ENCODE data around the gene TPPP3. TPM values are rescaled to one million over a fixed set of nuclear protein-coding genes. Genes with fewer than 3 reads are reported as not detected.

The TPPP3 gene
- total RNA-seq, 1 donor from 2014 or later, result 39.3 TPM

DNA sequence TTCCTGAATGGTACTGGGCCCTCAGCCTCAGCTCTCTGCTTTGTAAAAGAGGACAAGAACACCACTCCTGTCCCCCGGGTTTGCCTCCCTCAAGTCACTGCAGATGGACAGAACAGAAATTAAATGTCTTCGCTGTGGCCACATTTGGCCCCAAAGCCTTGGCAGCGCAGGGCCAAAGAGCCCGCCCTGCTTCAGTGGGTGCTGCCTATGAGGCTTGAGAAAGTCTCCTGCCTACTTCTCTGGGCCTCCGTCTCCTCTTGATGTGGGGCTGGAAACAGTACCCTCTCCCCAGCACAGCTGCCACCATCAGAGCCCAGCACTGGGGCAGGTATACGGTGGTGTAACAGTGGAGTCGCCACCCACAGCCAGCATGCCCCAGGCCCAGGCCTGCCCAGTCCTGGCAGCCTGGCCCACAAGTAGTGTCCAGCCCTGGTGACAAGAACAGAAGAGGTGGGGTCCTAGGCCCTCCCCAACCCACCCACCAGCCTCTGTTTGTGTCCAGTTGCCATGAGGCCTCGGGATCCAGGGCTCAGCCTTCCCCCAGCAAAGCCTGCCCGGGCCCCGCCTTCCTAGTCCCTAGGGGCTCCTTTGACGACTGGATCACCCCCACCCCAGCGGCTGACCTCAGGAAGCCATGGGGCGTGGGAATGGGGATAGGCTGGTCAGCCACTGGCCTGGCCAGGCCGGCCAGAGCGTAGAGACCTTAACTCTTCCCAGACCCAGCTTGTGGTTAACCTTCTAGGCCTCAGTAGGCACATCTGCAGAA, 3.9 kb upstream of the TPPP3 start:
- TF ChIP-seq, protein P1, sequence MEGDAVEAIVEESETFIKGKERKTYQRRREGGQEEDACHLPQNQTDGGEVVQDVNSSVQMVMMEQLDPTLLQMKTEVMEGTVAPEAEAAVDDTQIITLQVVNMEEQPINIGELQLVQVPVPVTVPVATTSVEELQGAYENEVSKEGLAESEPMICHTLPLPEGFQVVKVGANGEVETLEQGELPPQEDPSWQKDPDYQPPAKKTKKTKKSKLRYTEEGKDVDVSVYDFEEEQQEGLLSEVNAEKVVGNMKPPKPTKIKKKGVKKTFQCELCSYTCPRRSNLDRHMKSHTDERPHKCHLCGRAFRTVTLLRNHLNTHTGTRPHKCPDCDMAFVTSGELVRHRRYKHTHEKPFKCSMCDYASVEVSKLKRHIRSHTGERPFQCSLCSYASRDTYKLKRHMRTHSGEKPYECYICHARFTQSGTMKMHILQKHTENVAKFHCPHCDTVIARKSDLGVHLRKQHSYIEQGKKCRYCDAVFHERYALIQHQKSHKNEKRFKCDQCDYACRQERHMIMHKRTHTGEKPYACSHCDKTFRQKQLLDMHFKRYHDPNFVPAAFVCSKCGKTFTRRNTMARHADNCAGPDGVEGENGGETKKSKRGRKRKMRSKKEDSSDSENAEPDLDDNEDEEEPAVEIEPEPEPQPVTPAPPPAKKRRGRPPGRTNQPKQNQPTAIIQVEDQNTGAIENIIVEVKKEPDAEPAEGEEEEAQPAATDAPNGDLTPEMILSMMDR (conservative IDR thresholded peaks at IDR 0.05), result no peak
- Mint-ChIP-seq H3K27ac (peak overlapping the region; percentile 53), H3K4me3 (no peak overlapping the region), H3K36me3 (no peaks in the 10 kb centered on the region), H3K27me3 (peaks cover 18% of the 10 kb centered on the region), H3K9me3 (no peaks in the 10 kb centered on the region), H3K4me1 (ENCODE audit: unreplicated experiment) (peaks cover 16% of the 10 kb centered on the region)
- no peak for DNase-seq (ENCODE audit: extremely low spot score, unreplicated experiment)

DNA sequence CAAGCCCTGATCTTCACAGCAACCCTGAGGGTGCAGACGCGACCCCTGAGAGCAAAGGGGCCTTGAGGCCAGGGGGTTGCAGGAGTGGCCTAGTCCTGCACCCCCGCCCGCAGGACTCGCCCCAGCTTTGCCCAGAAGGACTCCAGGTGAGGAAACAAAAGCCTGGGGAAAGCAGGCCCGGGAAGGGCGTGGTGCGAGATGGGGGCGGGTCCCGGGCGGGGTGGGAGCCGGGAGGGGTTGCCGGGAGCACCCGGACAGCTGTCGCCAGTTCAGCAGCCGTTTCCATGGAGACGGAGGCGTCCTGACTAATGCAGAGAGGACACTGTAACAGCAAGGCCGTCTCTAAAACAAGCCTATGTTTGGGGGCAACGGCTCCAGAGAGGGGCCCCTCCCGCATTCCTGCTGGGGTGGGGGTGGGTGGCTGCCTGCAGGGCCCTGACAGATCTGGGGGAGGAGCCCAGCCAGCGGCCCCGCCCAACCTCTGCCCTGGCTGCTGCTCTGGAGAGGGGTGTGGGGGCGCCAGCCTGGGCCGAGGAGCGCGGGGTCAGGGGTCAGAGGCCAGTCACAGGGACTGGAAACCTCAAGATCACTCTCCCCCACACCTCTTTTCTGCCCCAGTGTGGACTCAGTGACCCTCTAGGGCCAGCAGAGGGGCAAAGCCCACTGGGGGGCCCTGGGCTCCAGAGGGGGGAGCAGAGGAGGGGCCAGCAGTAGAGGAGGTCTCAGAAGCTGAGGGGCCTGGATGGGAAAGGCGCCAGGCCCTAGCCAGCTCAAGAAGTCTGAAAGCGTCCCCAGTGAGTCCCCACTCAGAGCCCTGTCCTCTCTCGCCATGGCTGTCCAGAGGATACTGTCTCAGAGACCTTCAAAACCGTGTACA, 3.1 kb upstream of the TPPP3 start:
- no peak for DNase-seq (ENCODE audit: extremely low spot score, unreplicated experiment)
- Mint-ChIP-seq H3K27me3 (peaks cover 18% of the 10 kb centered on the region), H3K4me3 (peak overlapping the region; percentile 55), H3K36me3 (no peaks in the 10 kb centered on the region), H3K4me1 (ENCODE audit: unreplicated experiment) (peaks cover 9% of the 10 kb centered on the region), H3K27ac (peak overlapping the region; percentile 70), H3K9me3 (no peaks in the 10 kb centered on the region)
- TF ChIP-seq, protein P1 (conservative IDR thresholded peaks at IDR 0.05), result no peak

DNA sequence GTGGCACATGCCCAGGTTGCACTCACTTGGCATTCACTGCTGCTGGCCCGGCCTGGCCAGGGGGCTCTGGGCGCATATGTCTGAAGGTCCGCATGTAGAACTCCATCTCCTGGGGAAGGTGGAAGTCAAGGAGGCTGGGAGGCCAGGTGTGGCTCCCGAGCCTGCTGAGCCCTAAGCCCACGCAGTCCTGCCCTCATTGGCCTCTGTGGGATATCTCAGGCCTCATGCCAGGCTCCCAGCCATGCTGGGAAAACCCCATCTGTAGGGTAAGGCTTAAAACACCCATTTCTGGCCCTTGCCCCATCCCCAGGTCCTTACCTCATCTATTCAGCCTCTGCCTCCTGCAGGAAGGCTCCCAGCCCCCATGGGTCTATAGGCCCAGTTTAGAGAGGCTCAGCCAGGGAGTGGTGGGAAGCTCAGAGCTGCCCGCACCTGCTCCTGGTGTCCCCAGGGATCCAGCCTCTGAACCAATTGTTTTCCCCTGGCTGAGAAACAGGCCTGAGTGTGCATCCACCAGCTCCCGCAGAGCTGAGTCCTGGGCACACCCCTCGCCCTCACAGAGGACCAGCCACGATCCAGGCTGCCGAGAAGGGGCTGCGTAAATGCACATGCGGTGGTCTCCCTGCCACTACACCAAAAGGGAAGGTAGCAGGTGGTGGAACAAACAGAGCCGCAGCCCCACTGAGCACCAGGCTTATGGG, 2.3 kb upstream of the TPPP3 start:
- TF ChIP-seq, protein P1 (conservative IDR thresholded peaks at IDR 0.05), result no peak
- Mint-ChIP-seq H3K4me3 (peak overlapping the region; percentile 28), H3K9me3 (no peaks in the 10 kb centered on the region), H3K36me3 (no peaks in the 10 kb centered on the region), H3K27me3 (peaks cover 18% of the 10 kb centered on the region), H3K4me1 (ENCODE audit: unreplicated experiment) (peaks cover 9% of the 10 kb centered on the region), H3K27ac (peak overlapping the region; percentile 70)
- no peak for DNase-seq (ENCODE audit: extremely low spot score, unreplicated experiment)

DNA sequence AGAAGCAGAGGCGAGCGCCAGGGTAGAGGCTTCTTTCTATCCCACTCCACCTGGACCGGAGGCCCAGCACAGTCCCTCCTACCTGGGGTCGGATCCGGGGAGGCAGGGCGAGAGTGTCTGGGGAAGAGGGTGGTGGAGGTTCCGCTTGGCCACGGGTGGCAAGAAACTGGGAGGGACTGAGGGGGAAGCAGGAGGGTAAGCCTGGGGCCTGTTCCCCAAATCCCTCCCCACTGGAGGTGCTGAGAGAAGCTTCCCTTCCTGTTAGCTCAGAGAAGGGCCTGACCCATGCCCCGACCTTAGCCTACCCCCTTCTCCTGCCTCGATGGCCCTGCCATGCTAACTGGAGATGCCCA, 1.8 kb upstream of the TPPP3 start:
- DNase-seq (ENCODE audit: extremely low spot score, unreplicated experiment), result no peak
- H3K4me3 Mint-ChIP-seq, result no peak overlapping the region
- H3K27ac Mint-ChIP-seq, result no peak overlapping the region
- no peaks in the 10 kb centered on the region for H3K36me3 Mint-ChIP-seq
- H3K27me3 Mint-ChIP-seq, result peaks cover 18% of the 10 kb centered on the region
- TF ChIP-seq, protein P1 (conservative IDR thresholded peaks at IDR 0.05), result no peak
- H3K9me3 Mint-ChIP-seq, result no peaks in the 10 kb centered on the region
- H3K4me1 Mint-ChIP-seq (ENCODE audit: unreplicated experiment), result peaks cover 9% of the 10 kb centered on the region

All from type B pancreatic cell (in vitro differentiated cells).